ENCODE measurements around the gene PLCH2.

The PLCH2 gene

GRCh38 chr1:2508180-2508579 is 32.1 kb downstream of the PLCH2 start:
- Histone ChIP-seq H3K4me1 (ENCODE audit: control insufficient read depth in 2 of 2, insufficient read depth in 2 of 2, low read length in 2 of 2) (no peaks in the 10 kb centered on the region), H3K36me3 (ENCODE audit: control insufficient read depth in 2 of 2, insufficient read depth in 2 of 2, low read length in 2 of 2) (peaks cover 37 to 45% of the 10 kb centered on the region in 2 donors), H3K9me3 (ENCODE audit: control insufficient read depth in 2 of 2, low read length in 2 of 2) (no peaks in the 10 kb centered on the region), H3K9ac (ENCODE audit: low read depth in 1 of 2, low read length in 2 of 2) (no peak overlapping the region), H3K27me3 (ENCODE audit: control insufficient read depth in 2 of 2, insufficient read depth in 2 of 2, low read length in 2 of 2) (peaks cover 0 to 4% of the 10 kb centered on the region in 2 donors), H3K4me3 (ENCODE audit: low read length in 2 of 2) (no peak overlapping the region), H3K27ac (ENCODE audit: low read depth in 2 of 2, low read length in 2 of 2) (no peak overlapping the region)

- Histone ChIP-seq H3K27me3 (ENCODE audit: control insufficient read depth in 2 of 2, insufficient read depth in 2 of 2, low read length in 2 of 2) (peaks cover 0 to 4% of the 10 kb centered on the region in 2 donors), H3K36me3 (ENCODE audit: control insufficient read depth in 2 of 2, insufficient read depth in 2 of 2, low read length in 2 of 2) (peaks cover 43 to 49% of the 10 kb centered on the region in 2 donors), H3K4me1 (ENCODE audit: control insufficient read depth in 2 of 2, insufficient read depth in 2 of 2, low read length in 2 of 2) (no peaks in the 10 kb centered on the region), H3K9ac (ENCODE audit: low read depth in 1 of 2, low read length in 2 of 2) (no peak overlapping the region), H3K27ac (ENCODE audit: low read depth in 2 of 2, low read length in 2 of 2) (no peak overlapping the region), H3K9me3 (ENCODE audit: control insufficient read depth in 2 of 2, low read length in 2 of 2) (no peaks in the 10 kb centered on the region), H3K4me3 (ENCODE audit: low read length in 2 of 2) (no peak overlapping the region)
These were observed 32.7 kb downstream of the PLCH2 start for GRCh38 chr1:2508751-2509150.

- peaks cover 48 to 55% of the 10 kb centered on the region in 2 donors for H3K36me3 ChIP-seq (ENCODE audit: control insufficient read depth in 2 of 2, insufficient read depth in 2 of 2, low read length in 2 of 2)
These were observed 33.5 kb downstream of the PLCH2 start for GRCh38 chr1:2509589-2509988.

GRCh38 chr1:2510366-2511155 is 34.5 kb downstream of the PLCH2 start:
- H3K4me1 ChIP-seq (ENCODE audit: control insufficient read depth in 2 of 2, insufficient read depth in 2 of 2, low read length in 2 of 2): no peaks in the 10 kb centered on the region
- no peak overlapping the region for H3K27ac ChIP-seq (ENCODE audit: low read depth in 2 of 2, low read length in 2 of 2)
- peaks cover 53 to 63% of the 10 kb centered on the region in 2 donors for H3K36me3 ChIP-seq (ENCODE audit: control insufficient read depth in 2 of 2, insufficient read depth in 2 of 2, low read length in 2 of 2)
- H3K4me3 ChIP-seq (ENCODE audit: low read length in 2 of 2): no peak overlapping the region
- H3K27me3 ChIP-seq (ENCODE audit: control insufficient read depth in 2 of 2, insufficient read depth in 2 of 2, low read length in 2 of 2): no peaks in the 10 kb centered on the region
- H3K9me3 ChIP-seq (ENCODE audit: control insufficient read depth in 2 of 2, low read length in 2 of 2): no peaks in the 10 kb centered on the region
- no peak overlapping the region for H3K9ac ChIP-seq (ENCODE audit: low read depth in 1 of 2, low read length in 2 of 2)

More at GRCh38 chr1:2509589-2509988, 33.5 kb downstream of the PLCH2 start:
- Histone ChIP-seq H3K4me3 (ENCODE audit: low read length in 2 of 2) (no peak overlapping the region), H3K9ac (ENCODE audit: low read depth in 1 of 2, low read length in 2 of 2) (no peak overlapping the region), H3K4me1 (ENCODE audit: control insufficient read depth in 2 of 2, insufficient read depth in 2 of 2, low read length in 2 of 2) (no peaks in the 10 kb centered on the region), H3K27me3 (ENCODE audit: control insufficient read depth in 2 of 2, insufficient read depth in 2 of 2, low read length in 2 of 2) (no peaks in the 10 kb centered on the region), H3K27ac (ENCODE audit: low read depth in 2 of 2, low read length in 2 of 2) (no peak overlapping the region), H3K9me3 (ENCODE audit: control insufficient read depth in 2 of 2, low read length in 2 of 2) (no peaks in the 10 kb centered on the region)

- H3K9me3 ChIP-seq (ENCODE audit: control insufficient read depth in 2 of 2, low read length in 2 of 2): no peaks in the 10 kb centered on the region
- no peaks in the 10 kb centered on the region for H3K27me3 ChIP-seq (ENCODE audit: control insufficient read depth in 2 of 2, insufficient read depth in 2 of 2, low read length in 2 of 2)
- H3K36me3 ChIP-seq (ENCODE audit: control insufficient read depth in 2 of 2, insufficient read depth in 2 of 2, low read length in 2 of 2): peaks cover 71 to 84% of the 10 kb centered on the region in 2 donors
- no peak overlapping the region for H3K4me3 ChIP-seq (ENCODE audit: low read length in 2 of 2)
- no peak overlapping the region for H3K9ac ChIP-seq (ENCODE audit: low read depth in 1 of 2, low read length in 2 of 2)
- H3K4me1 ChIP-seq (ENCODE audit: control insufficient read depth in 2 of 2, insufficient read depth in 2 of 2, low read length in 2 of 2): no peaks in the 10 kb centered on the region
- no peak overlapping the region for H3K27ac ChIP-seq (ENCODE audit: low read depth in 2 of 2, low read length in 2 of 2)
These were observed 36.9 kb downstream of the PLCH2 start for GRCh38 chr1:2512862-2513421.

GRCh38 chr1:2513939-2514652 is 38.0 kb downstream of the PLCH2 start:
- no peak overlapping the region for H3K9ac ChIP-seq (ENCODE audit: low read depth in 1 of 2, low read length in 2 of 2)
- H3K36me3 ChIP-seq (ENCODE audit: control insufficient read depth in 2 of 2, insufficient read depth in 2 of 2, low read length in 2 of 2): peaks cover 76 to 89% of the 10 kb centered on the region in 2 donors
- H3K4me3 ChIP-seq (ENCODE audit: low read length in 2 of 2): no peak overlapping the region
- no peaks in the 10 kb centered on the region for H3K4me1 ChIP-seq (ENCODE audit: control insufficient read depth in 2 of 2, insufficient read depth in 2 of 2, low read length in 2 of 2)
- no peaks in the 10 kb centered on the region for H3K9me3 ChIP-seq (ENCODE audit: control insufficient read depth in 2 of 2, low read length in 2 of 2)
- H3K27ac ChIP-seq (ENCODE audit: low read depth in 2 of 2, low read length in 2 of 2): no peak overlapping the region
- H3K27me3 ChIP-seq (ENCODE audit: control insufficient read depth in 2 of 2, insufficient read depth in 2 of 2, low read length in 2 of 2): no peaks in the 10 kb centered on the region

GRCh38 chr1:2514863-2515762 is 39.0 kb downstream of the PLCH2 start:
- Histone ChIP-seq H3K4me3 (ENCODE audit: low read length in 2 of 2) (no peak overlapping the region), H3K36me3 (ENCODE audit: control insufficient read depth in 2 of 2, insufficient read depth in 2 of 2, low read length in 2 of 2) (peaks cover 78 to 88% of the 10 kb centered on the region in 2 donors), H3K27ac (ENCODE audit: low read depth in 2 of 2, low read length in 2 of 2) (no peak overlapping the region), H3K4me1 (ENCODE audit: control insufficient read depth in 2 of 2, insufficient read depth in 2 of 2, low read length in 2 of 2) (no peaks in the 10 kb centered on the region), H3K27me3 (ENCODE audit: control insufficient read depth in 2 of 2, insufficient read depth in 2 of 2, low read length in 2 of 2) (no peaks in the 10 kb centered on the region), H3K9ac (ENCODE audit: low read depth in 1 of 2, low read length in 2 of 2) (no peak overlapping the region), H3K9me3 (ENCODE audit: control insufficient read depth in 2 of 2, low read length in 2 of 2) (no peaks in the 10 kb centered on the region)

GRCh38 chr1:2515763-2516080 is 39.6 kb downstream of the PLCH2 start:
- Histone ChIP-seq H3K36me3 (ENCODE audit: control insufficient read depth in 2 of 2, insufficient read depth in 2 of 2, low read length in 2 of 2) (peaks cover 79 to 85% of the 10 kb centered on the region in 2 donors), H3K9me3 (ENCODE audit: control insufficient read depth in 2 of 2, low read length in 2 of 2) (no peaks in the 10 kb centered on the region), H3K4me1 (ENCODE audit: control insufficient read depth in 2 of 2, insufficient read depth in 2 of 2, low read length in 2 of 2) (no peaks in the 10 kb centered on the region), H3K27me3 (ENCODE audit: control insufficient read depth in 2 of 2, insufficient read depth in 2 of 2, low read length in 2 of 2) (no peaks in the 10 kb centered on the region), H3K4me3 (ENCODE audit: low read length in 2 of 2) (no peak overlapping the region), H3K27ac (ENCODE audit: low read depth in 2 of 2, low read length in 2 of 2) (no peak overlapping the region), H3K9ac (ENCODE audit: low read depth in 1 of 2, low read length in 2 of 2) (no peak overlapping the region)

GRCh38 chr1:2516124-2516523 is 40.0 kb downstream of the PLCH2 start:
- Histone ChIP-seq H3K9me3 (ENCODE audit: control insufficient read depth in 2 of 2, low read length in 2 of 2) (no peaks in the 10 kb centered on the region), H3K4me3 (ENCODE audit: low read length in 2 of 2) (no peak overlapping the region), H3K27ac (ENCODE audit: low read depth in 2 of 2, low read length in 2 of 2) (no peak overlapping the region), H3K4me1 (ENCODE audit: control insufficient read depth in 2 of 2, insufficient read depth in 2 of 2, low read length in 2 of 2) (no peaks in the 10 kb centered on the region), H3K36me3 (ENCODE audit: control insufficient read depth in 2 of 2, insufficient read depth in 2 of 2, low read length in 2 of 2) (peaks cover 81 to 85% of the 10 kb centered on the region in 2 donors), H3K27me3 (ENCODE audit: control insufficient read depth in 2 of 2, insufficient read depth in 2 of 2, low read length in 2 of 2) (no peaks in the 10 kb centered on the region), H3K9ac (ENCODE audit: low read depth in 1 of 2, low read length in 2 of 2) (no peak overlapping the region)
